ENCODE data around the gene RGS3. TPM values are rescaled to one million over a fixed set of nuclear protein-coding genes. Genes with fewer than 3 reads are reported as not detected.

The RGS3 gene
- polyA plus RNA-seq, 1 of the 3 experiments (the other 2 are of a cell fraction) = 50.6 TPM

GRCh38 chr9:113427629-113428028, 35.9 kb upstream of the RGS3 start (continued):
- TF ChIP-seq, protein P1, sequence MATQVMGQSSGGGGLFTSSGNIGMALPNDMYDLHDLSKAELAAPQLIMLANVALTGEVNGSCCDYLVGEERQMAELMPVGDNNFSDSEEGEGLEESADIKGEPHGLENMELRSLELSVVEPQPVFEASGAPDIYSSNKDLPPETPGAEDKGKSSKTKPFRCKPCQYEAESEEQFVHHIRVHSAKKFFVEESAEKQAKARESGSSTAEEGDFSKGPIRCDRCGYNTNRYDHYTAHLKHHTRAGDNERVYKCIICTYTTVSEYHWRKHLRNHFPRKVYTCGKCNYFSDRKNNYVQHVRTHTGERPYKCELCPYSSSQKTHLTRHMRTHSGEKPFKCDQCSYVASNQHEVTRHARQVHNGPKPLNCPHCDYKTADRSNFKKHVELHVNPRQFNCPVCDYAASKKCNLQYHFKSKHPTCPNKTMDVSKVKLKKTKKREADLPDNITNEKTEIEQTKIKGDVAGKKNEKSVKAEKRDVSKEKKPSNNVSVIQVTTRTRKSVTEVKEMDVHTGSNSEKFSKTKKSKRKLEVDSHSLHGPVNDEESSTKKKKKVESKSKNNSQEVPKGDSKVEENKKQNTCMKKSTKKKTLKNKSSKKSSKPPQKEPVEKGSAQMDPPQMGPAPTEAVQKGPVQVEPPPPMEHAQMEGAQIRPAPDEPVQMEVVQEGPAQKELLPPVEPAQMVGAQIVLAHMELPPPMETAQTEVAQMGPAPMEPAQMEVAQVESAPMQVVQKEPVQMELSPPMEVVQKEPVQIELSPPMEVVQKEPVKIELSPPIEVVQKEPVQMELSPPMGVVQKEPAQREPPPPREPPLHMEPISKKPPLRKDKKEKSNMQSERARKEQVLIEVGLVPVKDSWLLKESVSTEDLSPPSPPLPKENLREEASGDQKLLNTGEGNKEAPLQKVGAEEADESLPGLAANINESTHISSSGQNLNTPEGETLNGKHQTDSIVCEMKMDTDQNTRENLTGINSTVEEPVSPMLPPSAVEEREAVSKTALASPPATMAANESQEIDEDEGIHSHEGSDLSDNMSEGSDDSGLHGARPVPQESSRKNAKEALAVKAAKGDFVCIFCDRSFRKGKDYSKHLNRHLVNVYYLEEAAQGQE (IDR thresholded peaks at IDR 0.05; ENCODE audit: low read depth, low read length) = no peak
- no peak for TF ChIP-seq GABPA (IDR thresholded peaks at IDR 0.05; ENCODE audit: low read depth)
- TF ChIP-seq YY1 (IDR thresholded peaks at IDR 0.05; ENCODE audit: low read depth) = no peak
- TF ChIP-seq CHD2 (IDR thresholded peaks at IDR 0.05; ENCODE audit: low read length, partially characterized antibody) = no peak

GRCh38 chr9:113428062-113428615, 35.4 kb upstream of the RGS3 start:
- H3K9ac ChIP-seq = no peak overlapping the region
- H3K4me2 ChIP-seq = no peak overlapping the region
- H3K79me2 ChIP-seq (ENCODE audit: insufficient read depth) = no peaks in the 10 kb centered on the region
- H3K4me3 ChIP-seq (ENCODE audit: low read depth in 2 of 2, low read length in 1 of 2) = no peak overlapping the region
- POLR2A ChIA-PET = interaction anchor here (1.0 kb wide), 1 partner anchor 18 kb away, joined by 4 read pairs; the partner anchor contains the start of genes C9orf43 and POLE3
- TF ChIP-seq USF1 (IDR thresholded peaks at IDR 0.05; ENCODE audit: borderline replicate concordance, low read depth) (no peak), USF2 (IDR thresholded peaks at IDR 0.05; ENCODE audit: borderline replicate concordance, low read depth, low read length) (no peak), CHD2 (IDR thresholded peaks at IDR 0.05; ENCODE audit: low read length, partially characterized antibody) (no peak), MXI1 (IDR thresholded peaks at IDR 0.05; ENCODE audit: low read depth, low read length) (no peak), GABPA (IDR thresholded peaks at IDR 0.05; ENCODE audit: low read depth) (no peak), NRF1 (IDR thresholded peaks at IDR 0.05; ENCODE audit: low read depth, low read length) (no peak), NFIC (IDR thresholded peaks at IDR 0.05; ENCODE audit: borderline replicate concordance) (no peak), FOXM1 (IDR thresholded peaks at IDR 0.05; ENCODE audit: low read depth) (no peak), FOXJ3 (CRISPR knock-in tag; IDR thresholded peaks at IDR 0.05) (no peak), RFX5 (IDR thresholded peaks at IDR 0.05; ENCODE audit: low read length) (no peak), SMC3 (IDR thresholded peaks at IDR 0.05; ENCODE audit: low read depth, low read length) (no peak), ELF1 (IDR thresholded peaks at IDR 0.05) (no peak), JUND (IDR thresholded peaks at IDR 0.05) (no peak), GATA2 (CRISPR knock-in tag; IDR thresholded peaks at IDR 0.05) (no peak), YY1 (IDR thresholded peaks at IDR 0.05; ENCODE audit: low read depth) (no peak)
- TF ChIP-seq, protein P2, sequence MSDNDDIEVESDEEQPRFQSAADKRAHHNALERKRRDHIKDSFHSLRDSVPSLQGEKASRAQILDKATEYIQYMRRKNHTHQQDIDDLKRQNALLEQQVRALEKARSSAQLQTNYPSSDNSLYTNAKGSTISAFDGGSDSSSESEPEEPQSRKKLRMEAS (IDR thresholded peaks at IDR 0.05; ENCODE audit: low read depth) = no peak
- TF ChIP-seq, protein P3, sequence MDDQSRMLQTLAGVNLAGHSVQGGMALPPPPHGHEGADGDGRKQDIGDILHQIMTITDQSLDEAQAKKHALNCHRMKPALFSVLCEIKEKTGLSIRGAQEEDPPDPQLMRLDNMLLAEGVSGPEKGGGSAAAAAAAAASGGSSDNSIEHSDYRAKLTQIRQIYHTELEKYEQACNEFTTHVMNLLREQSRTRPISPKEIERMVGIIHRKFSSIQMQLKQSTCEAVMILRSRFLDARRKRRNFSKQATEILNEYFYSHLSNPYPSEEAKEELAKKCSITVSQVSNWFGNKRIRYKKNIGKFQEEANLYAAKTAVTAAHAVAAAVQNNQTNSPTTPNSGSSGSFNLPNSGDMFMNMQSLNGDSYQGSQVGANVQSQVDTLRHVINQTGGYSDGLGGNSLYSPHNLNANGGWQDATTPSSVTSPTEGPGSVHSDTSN (IDR thresholded peaks at IDR 0.05) = no peak
- 57% methylated on average over 1 of the region's 1 CpG for WGBS (ENCODE audit: low lambda C conversion rate)
- H3F3A ChIP-seq (replicated peaks; ENCODE audit: insufficient read depth) = no peaks in the 10 kb centered on the region
- no peaks in the 10 kb centered on the region for H3K9me3 ChIP-seq
- H3K27ac ChIP-seq (ENCODE audit: low read depth in 2 of 2, low read length in 1 of 2) = no peak overlapping the region
- CTCF ChIA-PET = interaction anchor here (1.2 to 1.9 kb wide), 3 partner anchors 18 to 230 kb away, joined by 3 to 9 read pairs (median 4); no protein-coding TSS in a partner anchor
- H3K4me1 ChIP-seq (ENCODE audit: control insufficient read depth in 1 of 2, insufficient read depth in 2 of 2, low read depth in 1 of 2, low read length in 1 of 2) = no peaks in the 10 kb centered on the region
- H3K27me3 ChIP-seq (ENCODE audit: insufficient read depth) = peaks cover 5% of the 10 kb centered on the region; the same call in 1 of the 2 replicates
- no peak overlapping the region for H2AFZ ChIP-seq (ENCODE audit: low read depth)
- DNase-seq = no peak
- no peaks in the 10 kb centered on the region for H4K20me1 ChIP-seq (ENCODE audit: insufficient read depth)
- H3K36me3 ChIP-seq (replicated peaks in 1 of 2; ENCODE audit: control insufficient read depth in 1 of 2, insufficient read depth in 2 of 2, low read length in 1 of 2) = no peaks in the 10 kb centered on the region
- no peaks in the 10 kb centered on the region for H3K9me2 ChIP-seq
